HG03039 (cell line): Measurements from ENCODE around the gene EXOC5.
A peak's percentile ranks its signal among the peaks of the same experiment; 100 is the strongest.
"Not testable (repeated sequence)": the region's sequence is repeated elsewhere in the genome, so short reads cannot be mapped to it uniquely, and the experiment has no call there.

ENCODE experiments used
- ATAC-seq: cut with Tn5 transposase; IDR thresholded peaks from one replicate; pipeline ENCODE4 v1.9.1; 2021; ENCODE audit warnings: mild to moderate bottlenecking, moderate library complexity; ENCODE audit not compliant: unreplicated experiment

Gene EXOC5

DNA sequence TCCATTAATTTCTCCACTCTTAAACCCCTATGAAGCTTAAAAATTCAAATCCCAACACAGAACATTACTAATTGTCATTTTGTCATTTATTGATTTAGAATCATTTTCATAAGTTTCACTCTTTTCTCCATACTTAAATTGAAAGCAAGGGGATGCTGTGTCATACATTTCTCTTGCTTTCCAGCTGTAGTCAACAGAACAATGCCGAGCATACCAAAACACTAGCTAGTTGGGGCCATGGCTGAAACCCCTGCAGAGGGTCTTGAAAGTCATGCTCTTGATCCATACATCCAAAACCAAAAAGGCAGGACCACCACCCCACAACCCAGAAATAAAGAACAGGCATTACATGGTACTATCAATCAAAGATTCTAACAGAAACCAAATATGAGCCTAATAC lies 9.0 kb downstream of the EXOC5 start:
- no peak for ATAC-seq

DNA sequence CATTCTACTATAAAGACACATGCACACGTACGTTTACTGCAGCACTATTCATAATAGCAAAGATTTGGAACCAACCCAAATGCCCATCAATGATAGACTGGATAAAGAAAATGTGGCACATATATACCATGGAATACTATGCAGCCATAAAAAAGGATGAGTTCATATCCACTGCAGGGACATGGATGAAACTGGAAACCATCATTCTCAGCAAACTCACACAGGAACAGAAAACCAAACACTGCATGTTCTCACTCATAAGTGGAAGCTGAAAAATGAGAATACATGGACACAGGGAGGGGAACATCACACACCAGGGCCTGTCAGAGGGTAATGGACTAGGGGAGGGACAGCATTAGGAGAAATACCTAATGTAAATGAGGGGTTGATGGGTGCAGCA lies 10.5 kb downstream of the EXOC5 start:
- ATAC-seq, result not testable (repeated sequence)

DNA sequence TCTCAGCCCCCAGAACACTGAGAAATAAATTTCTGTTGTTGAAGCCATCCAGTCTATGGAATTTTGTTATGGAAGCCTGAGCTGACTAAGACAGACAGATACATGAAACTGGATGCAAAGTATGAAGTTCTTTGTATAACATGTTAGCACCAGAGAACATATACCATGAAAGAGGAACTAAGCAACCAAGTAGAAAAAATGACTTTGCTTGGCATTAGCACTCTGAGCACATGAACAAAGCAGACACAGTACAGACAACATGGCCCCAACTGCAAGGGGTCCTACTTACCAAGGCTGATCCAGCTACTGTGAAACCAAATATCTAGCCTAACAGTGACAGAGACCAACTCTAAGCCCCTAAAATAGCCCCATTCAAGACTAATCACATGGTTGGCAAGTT lies 13.8 kb downstream of the EXOC5 start:
- ATAC-seq, result peak; percentile 77

DNA sequence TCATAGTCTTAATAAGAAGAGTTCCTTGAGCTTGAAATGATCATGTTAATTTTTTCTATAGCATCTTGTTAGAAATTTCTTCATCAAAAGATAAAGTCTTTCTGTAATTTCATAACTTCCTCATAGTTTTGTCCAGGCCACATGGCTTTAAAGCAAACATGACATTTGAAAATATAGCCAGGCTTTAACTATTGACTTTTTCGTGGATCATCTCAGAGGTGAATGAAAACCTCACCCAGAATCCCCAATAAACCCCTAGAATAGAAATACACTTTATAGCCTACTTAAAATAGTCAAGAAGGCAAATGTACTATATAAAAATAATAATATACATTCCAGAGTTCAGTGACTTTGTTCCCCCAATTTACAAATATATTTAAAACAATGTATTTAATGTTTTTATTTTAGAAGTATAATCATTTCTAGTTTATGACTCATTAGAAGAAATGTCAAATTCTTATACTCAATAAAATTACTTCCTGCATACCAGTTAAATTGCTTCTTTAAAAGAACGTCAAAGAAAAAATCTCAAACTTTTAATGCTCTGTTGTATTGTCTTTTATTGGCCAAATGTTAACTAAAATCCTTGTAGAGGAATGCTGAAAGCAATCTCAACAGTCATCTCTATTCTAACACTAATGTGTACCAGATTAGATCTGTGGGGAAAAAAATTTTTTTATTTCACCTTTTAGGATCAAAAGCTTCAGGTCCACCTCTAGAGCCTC lies 21.6 kb downstream of the EXOC5 start:
- ATAC-seq, result no peak

GRCh38 chr14:57245941-57246340 lies 22.8 kb downstream of the EXOC5 start:
- ATAC-seq, result no peak

DNA sequence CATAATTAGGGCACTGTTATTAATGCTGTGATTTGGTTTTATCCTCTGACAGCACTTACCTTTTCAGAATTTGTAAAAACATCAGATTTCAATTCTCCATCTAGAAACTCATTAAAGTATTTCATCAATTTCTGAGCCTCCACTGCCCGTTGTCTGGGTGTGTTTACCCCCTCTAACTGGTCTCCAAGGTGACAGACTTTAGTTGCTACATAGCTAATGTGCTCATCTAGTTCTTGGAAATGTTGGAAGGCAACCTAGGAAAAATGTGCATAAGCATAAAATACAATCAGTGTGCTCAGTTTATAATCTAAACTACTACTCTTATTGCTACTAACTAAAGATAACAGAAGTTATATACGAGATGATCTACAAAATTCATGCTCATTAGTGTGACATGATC lies 24.6 kb downstream of the EXOC5 start:
- ATAC-seq, result no peak

DNA sequence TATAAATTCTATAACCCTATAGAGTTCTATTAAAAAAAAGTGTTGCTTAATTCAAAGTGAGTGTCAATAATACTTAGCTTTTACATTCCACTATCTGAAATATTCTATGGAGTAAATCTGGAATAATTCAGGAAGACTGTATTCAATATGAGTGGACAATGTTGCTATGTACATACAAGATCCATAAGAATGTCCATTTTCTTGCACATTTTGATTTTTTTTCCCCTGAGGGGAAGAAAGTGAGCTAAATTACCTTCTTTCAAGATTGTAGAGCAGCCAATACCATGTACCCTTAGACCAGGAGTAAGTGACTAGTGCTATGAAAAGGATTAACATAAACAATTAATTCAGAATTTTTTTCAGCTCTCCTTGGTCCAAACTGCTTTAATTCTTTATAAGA lies 25.4 kb downstream of the EXOC5 start:
- ATAC-seq, result no peak

DNA sequence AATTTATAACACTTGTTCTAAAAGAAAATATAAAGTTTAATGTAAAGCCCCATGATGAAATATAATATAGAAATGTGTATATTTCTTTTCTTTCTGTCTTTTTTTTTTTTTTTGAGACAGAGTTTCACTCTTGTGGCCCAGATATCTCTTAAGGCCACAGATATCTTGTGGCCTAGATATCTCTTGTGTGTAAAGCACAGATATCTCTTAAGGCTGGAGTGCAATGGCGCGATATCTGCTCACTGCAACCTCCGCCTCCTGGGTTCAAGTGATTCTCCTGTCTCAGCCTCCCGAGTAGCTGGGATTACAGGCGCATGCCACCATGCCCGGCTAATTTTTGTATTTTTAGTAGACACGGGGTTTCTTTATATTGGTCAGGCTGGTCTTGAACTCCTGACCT lies 28.6 kb downstream of the EXOC5 start:
- ATAC-seq, result not testable (repeated sequence)

- no peak for ATAC-seq
These were observed 36.7 kb downstream of the EXOC5 start for GRCh38 chr14:57232006-57232405.

DNA sequence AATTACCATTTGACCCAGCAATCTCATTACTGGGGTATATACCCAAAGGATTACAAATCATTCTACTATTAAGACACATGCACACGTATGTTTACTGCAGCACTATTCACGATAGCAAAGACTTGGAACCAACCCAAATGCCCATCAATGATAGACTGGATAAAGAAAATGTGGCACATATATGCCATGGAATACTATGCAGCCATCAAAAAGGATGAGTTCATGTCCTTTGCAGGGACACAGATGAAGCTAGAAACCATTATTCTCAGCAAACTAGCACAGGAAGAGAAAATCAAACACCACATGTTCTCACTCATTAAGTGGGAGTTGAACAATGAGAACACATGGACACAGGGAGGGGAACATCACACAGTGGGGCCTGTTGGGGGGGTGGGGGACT lies 40.4 kb downstream of the EXOC5 start:
- not testable (repeated sequence) for ATAC-seq

GRCh38 chr14:57227083-57227482 lies 41.6 kb downstream of the EXOC5 start:
- no peak for ATAC-seq

DNA sequence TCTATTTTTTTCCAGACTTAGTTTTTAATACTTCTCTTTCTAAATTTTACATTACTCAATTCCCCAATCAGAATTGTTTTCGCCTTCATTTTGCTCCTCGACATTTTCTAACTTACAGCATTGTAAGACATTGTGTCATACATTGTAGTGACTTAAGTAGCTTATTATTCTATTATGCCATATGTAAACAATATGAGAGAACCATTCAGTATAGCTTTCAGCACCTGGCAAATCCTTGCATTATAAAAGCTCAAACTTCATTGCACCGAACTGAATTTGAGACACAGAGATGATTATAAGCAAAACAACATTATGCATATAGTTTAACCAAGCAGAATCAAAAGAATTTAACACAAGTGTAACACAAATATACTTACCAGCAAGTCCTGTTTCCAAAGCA lies 46.8 kb downstream of the EXOC5 start:
- no peak for ATAC-seq

DNA sequence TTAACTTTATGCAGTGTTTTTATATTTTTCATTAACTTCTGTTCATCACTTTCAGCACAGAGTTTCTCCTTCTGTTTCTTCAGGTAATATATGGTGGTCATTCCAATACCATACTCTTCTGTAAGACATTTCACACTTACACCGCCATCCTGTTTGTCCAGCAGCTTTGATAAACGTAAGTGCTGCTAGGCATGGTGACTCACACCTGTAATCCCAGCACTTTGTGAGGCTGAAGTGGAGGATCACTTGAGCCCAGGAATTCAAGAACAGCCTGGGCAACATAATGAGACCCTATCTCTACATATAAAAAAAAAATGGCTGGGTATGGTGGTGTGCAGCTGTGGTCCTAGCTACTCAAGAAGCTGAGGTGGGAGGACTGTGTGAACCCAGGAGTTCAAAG lies 55.8 kb downstream of the EXOC5 start:
- ATAC-seq, result no peak

GRCh38 chr14:57209561-57209960 lies 59.1 kb downstream of the EXOC5 start:
- no peak for ATAC-seq

- ATAC-seq, result no peak
These were observed 62.8 kb downstream of the EXOC5 start for GRCh38 chr14:57205938-57206337.

GRCh38 chr14:57202672-57203071 lies 66.0 kb downstream of the EXOC5 start:
- ATAC-seq, result not testable (repeated sequence)

DNA sequence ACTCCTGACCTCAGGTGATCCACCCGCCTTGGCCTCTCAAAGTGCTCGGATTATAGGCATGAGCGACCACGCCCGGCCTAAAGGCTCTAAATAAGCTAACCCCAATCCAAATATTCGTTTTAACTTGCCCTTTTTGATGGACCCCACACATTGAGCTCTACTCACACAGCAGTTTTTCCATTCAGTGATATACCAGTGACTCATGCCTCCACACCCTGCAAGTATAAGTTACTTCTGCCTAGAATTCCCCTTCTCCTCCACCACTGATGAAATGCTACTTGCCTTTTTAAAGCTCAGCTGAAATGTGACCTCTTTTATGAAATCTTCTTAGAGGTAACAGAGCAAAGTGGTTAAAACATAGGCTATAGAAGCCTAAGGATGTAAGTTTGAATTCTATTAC lies 68.8 kb downstream of the EXOC5 start:
- no peak for ATAC-seq

DNA sequence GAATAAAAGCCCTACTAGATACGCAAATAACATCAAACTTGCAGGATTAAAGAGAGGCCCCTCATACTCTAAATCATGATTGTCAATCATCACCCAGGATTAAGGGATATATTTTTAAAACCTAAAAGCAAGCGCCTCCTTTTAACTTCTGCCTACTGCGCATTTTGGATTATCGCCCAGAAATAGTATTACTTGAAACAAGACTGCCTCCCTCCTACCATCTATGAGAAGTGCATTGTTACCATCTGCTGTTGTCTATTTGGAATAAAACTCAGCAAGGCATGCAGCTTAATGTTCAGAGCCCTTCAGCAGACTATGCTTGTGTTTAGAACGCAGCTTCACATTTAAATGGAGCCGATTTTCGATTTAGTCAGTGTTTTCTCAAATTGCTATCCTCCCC lies 79.6 kb downstream of the EXOC5 start:
- ATAC-seq, result no peak

- ATAC-seq, result no peak
These were observed 85.8 kb downstream of the EXOC5 start for GRCh38 chr14:57182760-57183503.

DNA sequence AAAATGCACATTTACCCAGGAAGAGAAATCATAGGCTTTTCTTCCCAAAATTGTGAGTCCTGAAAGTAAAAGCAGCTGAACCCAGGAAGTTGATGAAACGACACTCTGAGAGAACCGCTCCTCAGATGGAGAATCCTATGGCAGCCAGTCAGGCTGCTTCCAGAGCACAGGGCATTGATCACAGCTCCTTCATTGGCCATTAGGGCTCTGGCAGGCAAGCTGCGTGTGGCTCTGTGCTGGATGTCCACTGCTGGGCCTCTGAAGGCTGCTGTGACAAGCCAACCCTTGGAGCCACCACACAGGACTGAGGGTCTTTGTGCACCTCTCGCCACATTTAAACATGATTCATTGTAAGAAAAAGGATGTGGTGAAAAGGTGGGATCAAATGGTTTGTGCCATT lies 89.4 kb downstream of the EXOC5 start:
- no peak for ATAC-seq

- no peak for ATAC-seq
These were observed 94.2 kb downstream of the EXOC5 start for GRCh38 chr14:57174466-57174865.

GRCh38 chr14:57171903-57172302 lies 96.8 kb downstream of the EXOC5 start:
- ATAC-seq, result no peak

DNA sequence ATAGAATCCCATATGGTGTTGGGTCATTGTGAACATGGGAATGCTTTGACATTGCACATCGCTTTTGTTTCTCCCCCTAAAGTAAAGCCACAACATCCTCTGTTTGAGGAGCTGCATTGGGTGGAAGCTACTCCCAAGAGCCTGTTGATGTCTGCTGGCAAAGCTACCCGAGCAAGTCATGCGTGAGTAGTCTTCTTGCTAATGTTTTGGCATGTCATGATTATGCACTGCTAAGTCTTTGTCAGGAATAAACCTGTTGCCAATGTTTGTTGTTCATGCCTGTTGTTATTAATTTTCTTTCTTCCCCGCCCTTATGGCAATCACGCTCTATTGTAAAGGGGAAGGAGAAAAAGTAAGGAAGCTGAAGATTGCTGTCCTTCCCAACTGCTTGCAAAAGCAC lies 97.3 kb downstream of the EXOC5 start:
- ATAC-seq, result no peak
